H1 (cell line): ENCODE data around the gene ATG9B. TPM values are rescaled to one million over a fixed set of nuclear protein-coding genes. Genes with fewer than 3 reads are reported as not detected.

Experiments
- polyA plus RNA-seq, 7 experiments: library from polyadenylated mRNA; depleted of rRNA in 3 of 7; stranded (reverse) in 5 of 7; unstranded in 2 of 7; fragments of >200 nt in 5 of 7; fragments of 200-250 nt in 2 of 7; gene quantifications; 1 replicate in 5 of 7; 2 replicates in 1 of 7; 4 replicates in 1 of 7; pipeline versions ENCODE4 v1.2.1 to v1.2.3, GENCODE V29; 2011 to 2013; ENCODE audit warnings: missing spikeins in 2 of 7, mixed read lengths in 2 of 7
- total RNA-seq: library from RNA; stranded (reverse); fragmentation: NEBNext Ultra II Directional; extraction: Animal tissue kit (Norgen Biotek cat#: 25700); gene quantifications from 2 replicates; pipeline ENCODE4 v1.2.1, GENCODE V29; 2021

ATG9B gene
- total and polyA plus RNA-seq, 2 of the 8 experiments (the other 6 are each of a cell fraction or from before 2014, with no cell fraction given): 1.4 to 2.3 TPM

Other genes with a start within 250 kb of the ATG9B start
- 1.2 TPM in 2 replicates for gene TMEM176B, start 224.1 kb downstream of the ATG9B start, total RNA-seq
- 2.1 and 2.2 TPM in 2 replicates for gene TMEM176B, start 224.1 kb downstream of the ATG9B start, polyA plus RNA-seq (2011; rRNA removed)
- 0.90 and 1.3 TPM in 2 replicates for gene TMEM176A, start 223.7 kb downstream of the ATG9B start, total RNA-seq
- gene TMEM176A, start 223.7 kb downstream of the ATG9B start, polyA plus RNA-seq (2011; rRNA removed): 0.71 and 1.5 TPM in 2 replicates
- 0.15 and 0.48 TPM in 2 replicates for gene AOC1, start 172.0 kb downstream of the ATG9B start, total RNA-seq
- gene AOC1, start 172.0 kb downstream of the ATG9B start, polyA plus RNA-seq (2011; rRNA removed): 0.17 TPM in 2 replicates
- gene KCNH2, start 46.2 kb downstream of the ATG9B start, total RNA-seq: 7.7 and 8.0 TPM in 2 replicates
- gene KCNH2, start 46.2 kb downstream of the ATG9B start, polyA plus RNA-seq (2011; rRNA removed): 15.0 and 20.5 TPM in 2 replicates
- gene NOS3, start 33.5 kb downstream of the ATG9B start, total RNA-seq: 4.4 and 4.7 TPM in 2 replicates
- 16.2 and 20.9 TPM in 2 replicates for gene NOS3, start 33.5 kb downstream of the ATG9B start, polyA plus RNA-seq (2011; rRNA removed)
- 22.2 and 27.0 TPM in 2 replicates for gene ABCB8, start 4.0 kb upstream of the ATG9B start, total RNA-seq
- 17.7 and 26.0 TPM in 2 replicates for gene ABCB8, start 4.0 kb upstream of the ATG9B start, polyA plus RNA-seq (2011; rRNA removed)
- 1.4 and 1.9 TPM in 2 replicates for gene ASIC3, start 24.0 kb upstream of the ATG9B start, total RNA-seq
- gene ASIC3, start 24.0 kb upstream of the ATG9B start, polyA plus RNA-seq (2011; rRNA removed): 1.6 and 4.3 TPM in 2 replicates
- gene CDK5, start 33.4 kb upstream of the ATG9B start, total RNA-seq: 22.7 and 22.8 TPM in 2 replicates
- gene CDK5, start 33.4 kb upstream of the ATG9B start, polyA plus RNA-seq (2011; rRNA removed): 37.2 and 47.8 TPM in 2 replicates
- gene SLC4A2, start 35.1 kb upstream of the ATG9B start, total RNA-seq: 147 and 148 TPM in 2 replicates
- gene SLC4A2, start 35.1 kb upstream of the ATG9B start, polyA plus RNA-seq (2011; rRNA removed): 72.6 and 105 TPM in 2 replicates
- gene FASTK, start 56.3 kb upstream of the ATG9B start, total RNA-seq: 39.4 and 43.8 TPM in 2 replicates
- gene FASTK, start 56.3 kb upstream of the ATG9B start, polyA plus RNA-seq (2011; rRNA removed): 84.0 and 116 TPM in 2 replicates
- gene TMUB1, start 59.0 kb upstream of the ATG9B start, total RNA-seq: 41.4 and 48.7 TPM in 2 replicates
- gene TMUB1, start 59.0 kb upstream of the ATG9B start, polyA plus RNA-seq (2011; rRNA removed): 56.2 and 85.7 TPM in 2 replicates
- 66.4 and 68.1 TPM in 2 replicates for gene AGAP3, start 62.0 kb upstream of the ATG9B start, total RNA-seq
- gene AGAP3, start 62.0 kb upstream of the ATG9B start, polyA plus RNA-seq (2011; rRNA removed): 120 and 194 TPM in 2 replicates
- gene GBX1, start 143.2 kb upstream of the ATG9B start, total RNA-seq: not detected in 2 replicates
- not detected in 2 replicates for gene GBX1, start 143.2 kb upstream of the ATG9B start, polyA plus RNA-seq (2011; rRNA removed)
- not detected in 2 replicates for gene ASB10, start 162.8 kb upstream of the ATG9B start, total RNA-seq
- gene ASB10, start 162.8 kb upstream of the ATG9B start, polyA plus RNA-seq (2011; rRNA removed): not detected in 2 replicates
- not detected in 2 replicates for gene H2BK1, start 186.0 kb upstream of the ATG9B start, total RNA-seq
- not detected in 2 replicates for gene H2BK1, start 186.0 kb upstream of the ATG9B start, polyA plus RNA-seq (2011; rRNA removed)
- 51.0 and 55.0 TPM in 2 replicates for gene ABCF2, start 202.7 kb upstream of the ATG9B start, total RNA-seq
- gene ABCF2, start 202.7 kb upstream of the ATG9B start, polyA plus RNA-seq (2011; rRNA removed): 26.4 and 28.0 TPM in 2 replicates
- 20.6 and 20.8 TPM in 2 replicates for gene CHPF2, start 208.0 kb upstream of the ATG9B start, total RNA-seq
- 14.4 and 20.0 TPM in 2 replicates for gene CHPF2, start 208.0 kb upstream of the ATG9B start, polyA plus RNA-seq (2011; rRNA removed)
- 3.0 and 4.6 TPM in 2 replicates for gene SMARCD3, start 224.2 kb upstream of the ATG9B start, total RNA-seq
- gene SMARCD3, start 224.2 kb upstream of the ATG9B start, polyA plus RNA-seq (2011; rRNA removed): 5.6 and 6.2 TPM in 2 replicates